Measurements from ENCODE around the gene C16orf46. TPM values are rescaled to one million over a fixed set of nuclear protein-coding genes. Genes with fewer than 3 reads are reported as not detected.

C16orf46 gene
- total and polyA plus RNA-seq, 2 donors (not counting 3 experiments of a cell fraction or from before 2014, with no cell fraction given) = 0.26 TPM; not detected in 1

- DNase-seq (ENCODE audit: low read depth, low spot score) (no peak), FAIRE-seq (no peak)
- no peaks in the 10 kb centered on the region for H4K20me1 ChIP-seq (replicated peaks; ENCODE audit: control insufficient read depth, extremely low read depth, insufficient read depth, low read length)
- H3K79me2 ChIP-seq (ENCODE audit: control insufficient read depth, insufficient read depth, low read length) = peaks cover 31% of the 10 kb centered on the region
- no TSS peak for BruUV-seq (replicated peaks)
- POLR2A ChIA-PET = no interaction called here
- no peak overlapping the region for H2AFZ ChIP-seq (ENCODE audit: low read depth, low read length)
- H3K9me1 ChIP-seq (replicated peaks; ENCODE audit: control insufficient read depth, extremely low read depth, insufficient read depth, low read length) = no peaks in the 10 kb centered on the region
- H3K36me3 ChIP-seq (ENCODE audit: control insufficient read depth in 2 of 2, extremely low read depth in 1 of 2, insufficient read depth in 2 of 2, low read length in 2 of 2) = peaks cover 13 to 14% of the 10 kb centered on the region in 2 experiments
- H3K4me1 ChIP-seq (ENCODE audit: control insufficient read depth, extremely low read depth, insufficient read depth, low read length) = peaks cover 11% of the 10 kb centered on the region
- dilution Hi-C loops (cut with MboI; ENCODE audit: extremely low pct_ligation_motif_present, low sequenced_read_pairs) (no loop called here), intact Hi-C loops (cut with micrococcal nuclease) (no loop called here)
- no peak overlapping the region for H3K4me2 ChIP-seq (ENCODE audit: insufficient read depth, low read length)
- H3K27me3 ChIP-seq (ENCODE audit: control insufficient read depth in 2 of 2, insufficient read depth in 2 of 2, low read length in 2 of 2) = no peaks in the 10 kb centered on the region
- TF ChIP-seq CTCF (IDR thresholded peaks at IDR 0.05; ENCODE audit: extremely low read depth in 1 of 2, insufficient read depth in 1 of 2, low read depth in 1 of 2, low read length in 2 of 2) (no peak), FOS (IDR thresholded peaks at IDR 0.05; ENCODE audit: borderline replicate concordance, insufficient read depth, low read length) (no peak), POLR2AphosphoS5 (IDR thresholded peaks at IDR 0.05; ENCODE audit: insufficient read depth, low read depth, low read length) (no peak), EZH2 (IDR thresholded peaks at IDR 0.05; ENCODE audit: borderline replicate concordance, low read depth, low read length, severe bottlenecking) (no peak), JUN (IDR thresholded peaks at IDR 0.05; ENCODE audit: borderline replicate concordance, insufficient read depth, insufficient read length, low read depth) (no peak), MAX (IDR thresholded peaks at IDR 0.05; ENCODE audit: insufficient read depth, insufficient read length) (no peak), MYC (IDR thresholded peaks at IDR 0.05; ENCODE audit: low read depth, low read length) (no peak), GATA2 (IDR thresholded peaks at IDR 0.05; ENCODE audit: insufficient read depth, insufficient read length, low read depth, low read length) (no peak), POLR2A (IDR thresholded peaks at IDR 0.05; ENCODE audit: low read depth, low read length) (no peak)
- H3K27ac ChIP-seq (ENCODE audit: insufficient read depth, low read depth, low read length) = no peak overlapping the region
- H3K4me3 ChIP-seq (replicated peaks in 1 of 3; ENCODE audit: insufficient read depth in 1 of 3, low read depth in 1 of 3, low read length in 3 of 3) = no peak overlapping the region
- no peak overlapping the region for H3K9ac ChIP-seq (replicated peaks; ENCODE audit: extremely low read depth, insufficient read depth, low read length)
- CTCF ChIA-PET = interaction anchor here (0.7 kb wide), 1 partner anchor 36 kb away, joined by 4 read pairs; no protein-coding TSS in a partner anchor
- no peaks in the 10 kb centered on the region for H3K9me3 ChIP-seq (replicated peaks; ENCODE audit: control insufficient read depth, insufficient read depth, low read length)
These were observed 36.9 kb downstream of the C16orf46 start for GRCh38 chr16:81040131-81040530.

Data from endothelial cell of umbilical vein (primary cell).